GM12878 (cell line): ENCODE measurements around the gene NRXN3. TPM values are rescaled to one million over a fixed set of nuclear protein-coding genes. Genes with fewer than 3 reads are reported as not detected.

Experiments used
- ATAC-seq: fragments of 200-7000 bp; cut with Tn5 transposase; 3 replicates; pipeline ENCODE4 v1.9.1; 2020; ENCODE audit warnings: mild to moderate bottlenecking, moderate library complexity
- BruUV-seq: library from RNA; stranded (reverse); fragments of 400-500 nt; replicated peaks from 2 replicates; lab custom pipeline; 2021; lab: Mats Ljungman, UMichigan
- CTCF ChIA-PET: fragments of 300-600 bp; sonication (Branson Sonifier 250); formaldehyde crosslinking; extraction: SDS; loops from one replicate; lab custom pipeline; 2021; ENCODE audit warnings: inconsistent platforms; lab: Yijun Ruan, JAX
- POLR2A ChIA-PET: fragments of 350-600 bp; formaldehyde crosslinking; extraction: SDS; loops from one replicate; lab custom pipeline; 2021; ENCODE audit warnings: inconsistent platforms; lab: Charles Lee
- RAD21 ChIA-PET: fragments of 300-600 bp; sonication (Branson Sonifier 250); formaldehyde crosslinking; loops from one replicate; lab custom pipeline; 2023; ENCODE audit warnings: antibody characterized with exemption; ENCODE audit not compliant: unreplicated experiment; lab: Charles Lee
- SMC1A ChIA-PET: fragments of 300-600 bp; sonication (Branson Sonifier 250); formaldehyde crosslinking; loops from one replicate; lab custom pipeline; 2023; ENCODE audit not compliant: unreplicated experiment, uncharacterized antibody; lab: Charles Lee
- DNase-seq: peaks from one replicate; pipeline ENCODE4 v3.0.0-alpha.2; 2011; ENCODE audit warnings: low read depth, low spot score
- FAIRE-seq: peaks from 3 replicates; lab custom pipeline; 2011; peaks lifted over from hg19 to GRCh38; lab: Jason Lieb, UNC
- H2AFZ ChIP-seq: 2 replicates; pipeline ENCODE4 v1.6.0; 2011; ENCODE audit warnings: low read depth, low read length, control low read depth; ENCODE audit not compliant: control insufficient read depth
- H3K27ac ChIP-seq: 2 replicates; pipeline ENCODE4 v1.5.1; 2011; ENCODE audit warnings: control low read depth; ENCODE audit not compliant: control insufficient read depth, insufficient read depth
- H3K27me3 ChIP-seq, 2 experiments: replicated peaks in 1 of 2; 2 replicates each; pipeline versions ENCODE4 v1.6.0 to v1.6.1; 2011; ENCODE audit warnings: low read length in 1 of 2; ENCODE audit not compliant: control insufficient read depth in 2 of 2, insufficient read depth in 2 of 2
- H3K36me3 ChIP-seq, 2 experiments: 2 replicates each; pipeline ENCODE4 v1.5.1; 2011; ENCODE audit warnings: low read length in 1 of 2; ENCODE audit not compliant: control insufficient read depth in 2 of 2, insufficient read depth in 2 of 2
- H3K4me1 ChIP-seq: 2 replicates; pipeline ENCODE4 v1.6.1; 2011; ENCODE audit warnings: mild to moderate bottlenecking, low read length, moderate library complexity, mixed read lengths; ENCODE audit not compliant: control insufficient read depth, insufficient read depth
- H3K4me2 ChIP-seq: 2 replicates; pipeline ENCODE4 v1.6.0; 2011; ENCODE audit warnings: control low read depth; ENCODE audit not compliant: control insufficient read depth, insufficient read depth
- H3K4me3 ChIP-seq: fragments of 200-600 bp; sonication (generic); 2 replicates; pipeline ENCODE4 v1.5.1; 2016
- H3K79me2 ChIP-seq: 2 replicates; pipeline ENCODE4 v1.6.0; 2011; ENCODE audit warnings: low read length; ENCODE audit not compliant: control insufficient read depth, insufficient read depth
- H3K9ac ChIP-seq: 2 replicates; pipeline ENCODE4 v1.8.0; 2011; ENCODE audit warnings: low read length, control low read depth, mixed read lengths; ENCODE audit not compliant: control insufficient read depth, insufficient read depth
- H3K9me3 ChIP-seq: replicated peaks from 3 replicates; pipeline ENCODE4 v1.5.1; 2011; ENCODE audit warnings: mild to moderate bottlenecking, low read length; ENCODE audit not compliant: control insufficient read depth, insufficient read depth
- H4K20me1 ChIP-seq: 2 replicates; pipeline ENCODE4 v1.6.0; 2011; ENCODE audit not compliant: control insufficient read depth, insufficient read depth
- BACH1 ChIP-seq: fragments of 450-650 bp; IDR thresholded peaks from 2 replicates; pipeline ENCODE4 v1.6.1; 2017; ENCODE audit warnings: mild to moderate bottlenecking, borderline replicate concordance
- CEBPB ChIP-seq, 2 experiments: fragments of 150-350 bp in 1 of 2; IDR thresholded peaks; 2 replicates each; pipeline ENCODE4 v1.6.1; 2012 to 2014; ENCODE audit warnings: low read depth in 2 of 2, low read length in 2 of 2, borderline replicate concordance in 1 of 2, inconsistent platforms in 1 of 2
- CHD4 ChIP-seq: fragments of 200-600 bp; sonication (generic); IDR thresholded peaks from 2 replicates; pipeline ENCODE4 v1.6.1; 2016; ENCODE audit warnings: mild to moderate bottlenecking
- GATAD2B ChIP-seq: fragments of 450-650 bp; conservative IDR thresholded peaks from 2 replicates; pipeline ENCODE4 v1.6.1; 2017; ENCODE audit warnings: low read depth, mild to moderate bottlenecking, moderate library complexity
- MAX ChIP-seq: IDR thresholded peaks from 2 replicates; pipeline ENCODE4 v1.6.1; 2012; ENCODE audit warnings: low read depth, low read length, improper control_type of control experiment
- MEF2A ChIP-seq: IDR thresholded peaks from 2 replicates; pipeline ENCODE4 v1.6.1; 2011; ENCODE audit warnings: low read depth, mild to moderate bottlenecking, low read length, moderate library complexity; ENCODE audit not compliant: insufficient read depth
- MYB ChIP-seq: fragments of 150-350 bp; IDR thresholded peaks from 2 replicates; pipeline ENCODE4 v1.6.1; 2014; ENCODE audit warnings: mild to moderate bottlenecking, low read depth, low read length, borderline replicate concordance
- SMAD5 ChIP-seq: IDR thresholded peaks from 2 replicates; pipeline ENCODE4 v1.6.1; 2016; ENCODE audit warnings: antibody characterized with exemption, low read depth
- SP1 ChIP-seq: IDR thresholded peaks from one replicate; pipeline ENCODE4 v1.6.1; 2011; ENCODE audit warnings: low read depth, low read length
- TARDBP ChIP-seq: IDR thresholded peaks from 2 replicates; pipeline ENCODE4 v1.6.1; 2016; ENCODE audit warnings: borderline replicate concordance
- USF1 ChIP-seq: IDR thresholded peaks from 2 replicates; pipeline ENCODE4 v1.6.1; 2011; ENCODE audit warnings: borderline replicate concordance, low read depth, mild to moderate bottlenecking, moderate library complexity, mixed read lengths, low read length; ENCODE audit not compliant: insufficient read depth; ENCODE audit errors: extremely low read length
- USF2 ChIP-seq: IDR thresholded peaks from 2 replicates; pipeline ENCODE4 v1.6.1; 2011; ENCODE audit warnings: low read depth, low read length, improper control_type of control experiment, borderline replicate concordance
- YBX1 ChIP-seq: fragments of 450-650 bp; IDR thresholded peaks from 2 replicates; pipeline ENCODE4 v1.6.1; 2016; ENCODE audit warnings: antibody characterized with exemption
- YY1 ChIP-seq: IDR thresholded peaks from 2 replicates; pipeline ENCODE4 v1.6.1; 2011; ENCODE audit warnings: low read depth, mild to moderate bottlenecking, low read length
- ZBTB11 ChIP-seq: fragments of 450-650 bp; formaldehyde crosslinking; IDR thresholded peaks from 2 replicates; pipeline ENCODE4 v1.5.0; 2022; ENCODE audit warnings: mild to moderate bottlenecking, missing genetic modification characterization
- ZNF622 ChIP-seq: fragments of 450-650 bp; IDR thresholded peaks from 2 replicates; pipeline ENCODE4 v1.6.1; 2017; ENCODE audit warnings: mild to moderate bottlenecking, inconsistent platforms
- WGBS: methylation state at CpG from one replicate; pipeline ENCODE4 v1.1.6; 2016; ENCODE audit warnings: low lambda C conversion rate; ENCODE audit not compliant: insufficient replicate concordance, insufficient coverage; ENCODE audit errors: missing lambda C conversion rate; 5-methylcytosine and 5-hydroxymethylcytosine counted together
- in situ Hi-C: fragments of 300-500 bp; cut with MboI; formaldehyde crosslinking; loops from 9 replicates; pipeline ENCODE4 v1.14.3; 2018; ENCODE audit warnings: mixed read lengths
- intact Hi-C: fragments of 100-400 bp; cut with micrococcal nuclease; formaldehyde crosslinking; loops from one replicate; pipeline ENCODE4 v1.14.2; 2022; ENCODE audit not compliant: unreplicated experiment
- polyA plus RNA-seq, 11 experiments: library from polyadenylated mRNA; depleted of rRNA in 4 of 11; unstranded in 6 of 11; stranded (reverse) in 5 of 11; fragments of >200 nt; fragmentation: Nextera tagmentation in 4 of 11; fragmentation: Illumina TruSeq in 1 of 11; extraction: Ambion mirVana in 4 of 11; extraction: Trizol in 1 of 11; gene quantifications; 1 replicate in 1 of 11; 2 replicates in 10 of 11; pipeline versions ENCODE4 v1.2.1 to v1.2.3, GENCODE V29; 2011 to 2016; ENCODE audit warnings: inconsistent platforms in 2 of 11, missing spikeins in 2 of 11, low read depth in 1 of 11
- total RNA-seq, 4 experiments: library from RNA; depleted of rRNA in 3 of 4; stranded (reverse); fragments of >200 nt in 3 of 4; fragmentation: Illumina TruSeq in 1 of 4; extraction: Trizol in 1 of 4; gene quantifications; 2 replicates each; pipeline versions ENCODE4 v1.2.1 to v1.2.3, GENCODE V29; 2013 to 2021

NRXN3 gene
- total and polyA plus RNA-seq, 10 of the 15 experiments (the other 5 are each of a cell fraction or from before 2014, with no cell fraction given), result 0.52 to 3.3 (median 1.4) TPM

- Histone ChIP-seq H3K9me3 (no peaks in the 10 kb centered on the region), H3K27me3 (no peaks in the 10 kb centered on the region), H3K4me2 (no peak overlapping the region), H3K79me2 (no peaks in the 10 kb centered on the region), H3K4me3 (no peak overlapping the region), H3K27ac (no peak overlapping the region), H3K36me3 (no peaks in the 10 kb centered on the region), H3K4me1 (no peaks in the 10 kb centered on the region), H2AFZ (no peak overlapping the region), H3K9ac (no peak overlapping the region), H4K20me1 (no peaks in the 10 kb centered on the region)
- WGBS, result 18% methylated on average over 2 of the region's 2 CpGs
- CTCF ChIA-PET, result interaction anchor here (0.6 to 1.2 kb wide), 2 partner anchors 9 to 416 kb away, joined by 3 to 5 read pairs; no protein-coding TSS in a partner anchor
- SMC1A ChIA-PET, result no interaction called here
- intact Hi-C loops (no loop called here), in situ Hi-C loops (no loop called here)
- RAD21 ChIA-PET, result no interaction called here
- no TSS peak for BruUV-seq
- ATAC-seq, result no peak
- no peak for FAIRE-seq
- POLR2A ChIA-PET, result no interaction called here
- no peak for DNase-seq
- TF ChIP-seq CHD4 (no peak), MEF2A (no peak), ZNF622 (no peak), YY1 (no peak), MYB (no peak), ZBTB11 (CRISPR knock-in tag) (no peak), SMAD5 (no peak), USF2 (no peak), MAX (no peak), USF1 (no peak), GATAD2B (no peak), TARDBP (no peak), BACH1 (no peak), CEBPB (IDR thresholded peaks at IDR 0.05; ENCODE audit: borderline replicate concordance in 1 of 2, low read depth in 2 of 2, low read length in 2 of 2) (no peak), YBX1 (no peak), SP1 (no peak)
Observed at GRCh38 chr14:78123650-78124253, 46.4 kb upstream of the NRXN3 start.
